ENCODE measurements around the gene CCDC12.
A peak's percentile ranks its signal among the peaks of the same experiment; 100 is the strongest.

Gene CCDC12

GRCh38 chr3:46957092-46957820 is 19.3 kb downstream of the CCDC12 start:
- DNase-seq (ENCODE audit: low read depth in 2 of 2): no peak

- DNase-seq (ENCODE audit: low read depth in 2 of 2): no peak
Measured at GRCh38 chr3:46955801-46956259, 20.7 kb downstream of the CCDC12 start.

- DNase-seq (ENCODE audit: low read depth in 2 of 2): no peak
Measured at GRCh38 chr3:46955157-46955556, 21.4 kb downstream of the CCDC12 start.

- DNase-seq (ENCODE audit: low read depth in 2 of 2): no peak
Measured at GRCh38 chr3:46954178-46954577, 22.4 kb downstream of the CCDC12 start.

GRCh38 chr3:46953234-46954010 is 23.1 kb downstream of the CCDC12 start:
- no peak for DNase-seq (ENCODE audit: low read depth in 2 of 2)

- no peak for DNase-seq (ENCODE audit: low read depth in 2 of 2)
Measured at GRCh38 chr3:46952813-46953212, 23.7 kb downstream of the CCDC12 start.

- no peak for DNase-seq (ENCODE audit: low read depth in 2 of 2)
Measured at GRCh38 chr3:46950650-46951241, 25.8 kb downstream of the CCDC12 start.

- DNase-seq (ENCODE audit: low read depth in 2 of 2): no peak
Measured at GRCh38 chr3:46950177-46950576, 26.4 kb downstream of the CCDC12 start.

GRCh38 chr3:46948830-46949671 is 27.5 kb downstream of the CCDC12 start:
- DNase-seq (ENCODE audit: low read depth in 2 of 2): no peak

- peak; percentile 51 to 53 for DNase-seq (ENCODE audit: low read depth in 2 of 2)
Measured at GRCh38 chr3:46947981-46948791, 28.4 kb downstream of the CCDC12 start.

- DNase-seq (ENCODE audit: low read depth in 2 of 2): no peak
Measured at GRCh38 chr3:46947546-46947901, 29.0 kb downstream of the CCDC12 start.

GRCh38 chr3:46946856-46947545 is 29.5 kb downstream of the CCDC12 start:
- peak; percentile 53 to 57 for DNase-seq (ENCODE audit: low read depth in 2 of 2)

- DNase-seq (ENCODE audit: low read depth in 2 of 2): no peak
Measured at GRCh38 chr3:46946416-46946815, 30.1 kb downstream of the CCDC12 start.

GRCh38 chr3:46944191-46944590 is 32.4 kb downstream of the CCDC12 start:
- no peak for DNase-seq (ENCODE audit: low read depth in 2 of 2)

GRCh38 chr3:46943237-46944187 is 33.0 kb downstream of the CCDC12 start:
- no peak for DNase-seq (ENCODE audit: low read depth in 2 of 2)

- DNase-seq (ENCODE audit: low read depth in 2 of 2): no peak
Measured at GRCh38 chr3:46942481-46943236, 33.9 kb downstream of the CCDC12 start.

- no peak for DNase-seq (ENCODE audit: low read depth in 2 of 2)
Measured at GRCh38 chr3:46942076-46942475, 34.5 kb downstream of the CCDC12 start.
